Tongue (tissue), 2 donors: ENCODE results near the gene GALNT18. TPM values are rescaled to one million over a fixed set of nuclear protein-coding genes. Genes with fewer than 3 reads are reported as not detected.

Experiments
- DNase-seq: peaks from one replicate; pipeline ENCODE4 v3.0.0-alpha.2; 2015
- total RNA-seq: library from RNA; depleted of rRNA; stranded (reverse); fragments of >200 nt; gene quantifications from one replicate; pipeline ENCODE4 v1.2.3, GENCODE V29; 2014

The GALNT18 gene
- total RNA-seq, 1 donor from 2014 or later = 35.3 TPM

GRCh38 chr11:11494348-11494747 is 127.5 kb downstream of the GALNT18 start:
- no peak for DNase-seq

GRCh38 chr11:11493698-11494097 is 128.1 kb downstream of the GALNT18 start:
- DNase-seq = no peak

- no peak for DNase-seq
These were observed 130.2 kb downstream of the GALNT18 start for GRCh38 chr11:11491589-11491988.

- no peak for DNase-seq
These were observed 130.8 kb downstream of the GALNT18 start for GRCh38 chr11:11491014-11491413.

- no peak for DNase-seq
These were observed 135.4 kb downstream of the GALNT18 start for GRCh38 chr11:11486423-11486822.

- no peak for DNase-seq
These were observed 135.8 kb downstream of the GALNT18 start for GRCh38 chr11:11486002-11486401.

- no peak for DNase-seq
These were observed 138.2 kb downstream of the GALNT18 start for GRCh38 chr11:11483627-11484026.

GRCh38 chr11:11482730-11483129 is 139.1 kb downstream of the GALNT18 start:
- no peak for DNase-seq

- DNase-seq = no peak
These were observed 140.4 kb downstream of the GALNT18 start for GRCh38 chr11:11481371-11481770.

GRCh38 chr11:11480971-11481370 is 140.8 kb downstream of the GALNT18 start:
- no peak for DNase-seq

GRCh38 chr11:11478687-11479086 is 143.1 kb downstream of the GALNT18 start:
- DNase-seq = no peak

GRCh38 chr11:11477695-11478420 is 143.9 kb downstream of the GALNT18 start:
- no peak for DNase-seq

- DNase-seq = no peak
These were observed 144.7 kb downstream of the GALNT18 start for GRCh38 chr11:11476971-11477645.

GRCh38 chr11:11476499-11476898 is 145.3 kb downstream of the GALNT18 start:
- DNase-seq = peak; percentile 43

GRCh38 chr11:11472106-11472505 is 149.7 kb downstream of the GALNT18 start:
- DNase-seq = no peak

- DNase-seq = no peak
These were observed 150.6 kb downstream of the GALNT18 start for GRCh38 chr11:11471201-11471600.

GRCh38 chr11:11468954-11469353 is 152.9 kb downstream of the GALNT18 start:
- no peak for DNase-seq

- no peak for DNase-seq
These were observed 154.5 kb downstream of the GALNT18 start for GRCh38 chr11:11467312-11467711.

- no peak for DNase-seq
These were observed 157.2 kb downstream of the GALNT18 start for GRCh38 chr11:11464555-11464954.

- peak; percentile 87 for DNase-seq
These were observed 158.4 kb downstream of the GALNT18 start for GRCh38 chr11:11463405-11463804.

GRCh38 chr11:11461473-11461872 is 160.3 kb downstream of the GALNT18 start:
- peak; percentile 82 for DNase-seq

GRCh38 chr11:11459578-11459977 is 162.2 kb downstream of the GALNT18 start:
- no peak for DNase-seq

- DNase-seq = peak; percentile 74
These were observed 163.3 kb downstream of the GALNT18 start for GRCh38 chr11:11458485-11458884.

GRCh38 chr11:11458001-11458400 is 163.8 kb downstream of the GALNT18 start:
- DNase-seq = no peak
